ENCODE results near the gene GPS2. TPM values are rescaled to one million over a fixed set of nuclear protein-coding genes. Genes with fewer than 3 reads are reported as not detected.

The GPS2 gene
- total RNA-seq, 4 donors from 2014 or later = 96.5 to 578 (median 150) TPM

DNA sequence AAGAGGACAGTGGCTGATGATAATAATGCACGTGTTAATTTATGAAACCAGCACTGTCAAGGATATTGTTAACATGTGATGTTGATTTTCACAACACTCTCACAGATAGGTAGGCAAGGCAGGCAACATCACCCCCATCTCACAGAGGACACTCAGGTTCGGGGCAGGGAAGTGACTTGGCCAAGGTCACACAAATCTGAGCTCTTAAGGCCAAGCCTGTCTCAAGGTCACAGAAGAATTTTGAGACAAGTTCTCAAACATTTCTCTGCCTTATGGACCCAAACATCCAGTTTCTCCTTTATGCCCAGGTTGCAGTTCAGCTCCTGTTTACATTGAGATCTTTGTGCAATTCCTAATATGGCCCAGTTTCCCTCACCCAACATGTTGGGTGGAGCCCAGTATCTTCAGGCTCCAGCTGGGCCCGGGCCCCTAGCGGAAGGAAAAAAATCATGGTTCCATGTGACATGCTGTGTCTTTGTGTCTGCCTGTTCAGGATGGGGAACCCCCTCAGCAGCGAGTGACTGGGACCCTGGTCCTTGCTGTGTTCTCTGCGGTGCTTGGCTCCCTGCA, 32.3 kb downstream of the GPS2 start:
- TF ChIP-seq, protein P1, sequence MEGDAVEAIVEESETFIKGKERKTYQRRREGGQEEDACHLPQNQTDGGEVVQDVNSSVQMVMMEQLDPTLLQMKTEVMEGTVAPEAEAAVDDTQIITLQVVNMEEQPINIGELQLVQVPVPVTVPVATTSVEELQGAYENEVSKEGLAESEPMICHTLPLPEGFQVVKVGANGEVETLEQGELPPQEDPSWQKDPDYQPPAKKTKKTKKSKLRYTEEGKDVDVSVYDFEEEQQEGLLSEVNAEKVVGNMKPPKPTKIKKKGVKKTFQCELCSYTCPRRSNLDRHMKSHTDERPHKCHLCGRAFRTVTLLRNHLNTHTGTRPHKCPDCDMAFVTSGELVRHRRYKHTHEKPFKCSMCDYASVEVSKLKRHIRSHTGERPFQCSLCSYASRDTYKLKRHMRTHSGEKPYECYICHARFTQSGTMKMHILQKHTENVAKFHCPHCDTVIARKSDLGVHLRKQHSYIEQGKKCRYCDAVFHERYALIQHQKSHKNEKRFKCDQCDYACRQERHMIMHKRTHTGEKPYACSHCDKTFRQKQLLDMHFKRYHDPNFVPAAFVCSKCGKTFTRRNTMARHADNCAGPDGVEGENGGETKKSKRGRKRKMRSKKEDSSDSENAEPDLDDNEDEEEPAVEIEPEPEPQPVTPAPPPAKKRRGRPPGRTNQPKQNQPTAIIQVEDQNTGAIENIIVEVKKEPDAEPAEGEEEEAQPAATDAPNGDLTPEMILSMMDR (IDR thresholded peaks at IDR 0.05) = peak in 3 of 5 experiments; percentile 7 to 48 (median 33)
- TF ChIP-seq POLR2AphosphoS5 (IDR thresholded peaks at IDR 0.05) (no peak), EP300 (IDR thresholded peaks at IDR 0.05; ENCODE audit: low read depth) (no peak)
- WGBS, 2 donors (ENCODE audit: low coverage in 1 of 2) = 20 to 52% methylated on average over 1 to 6 of the region's 6 CpGs
- Histone ChIP-seq H3K4me1 (peaks cover 12 to 42% (median 33%) of the 10 kb centered on the region in 4 donors), H3K4me3 (peak overlapping the region in 3 of 4 donors; percentile 43 to 71 (median 54)), H3K27ac (peak overlapping the region; percentile 84 to 89 (median 86)), H3K9me3 (no peaks in the 10 kb centered on the region), H3K36me3 (no peaks in the 10 kb centered on the region), H3K27me3 (no peaks in the 10 kb centered on the region)
- intact Hi-C loops (cut with DNase I; ENCODE audit: low total_unique reads) (no loop called here), in situ Hi-C loops (cut with MboI; ENCODE audit: low pct_ligation_motif_present in 1 of 4, low pct_unique_long_range_greater_than_20kb in 1 of 4, low sequenced_read_pairs in 3 of 4) (loop anchor here in 2 of 4 donors (25.0 kb wide), 1 partner anchor 246 kb away; the partner anchor contains the start of genes SLC16A11 (in 2 of the 2) and SLC16A13 (in 2 of the 2))
- no peak for DNase-seq

DNA sequence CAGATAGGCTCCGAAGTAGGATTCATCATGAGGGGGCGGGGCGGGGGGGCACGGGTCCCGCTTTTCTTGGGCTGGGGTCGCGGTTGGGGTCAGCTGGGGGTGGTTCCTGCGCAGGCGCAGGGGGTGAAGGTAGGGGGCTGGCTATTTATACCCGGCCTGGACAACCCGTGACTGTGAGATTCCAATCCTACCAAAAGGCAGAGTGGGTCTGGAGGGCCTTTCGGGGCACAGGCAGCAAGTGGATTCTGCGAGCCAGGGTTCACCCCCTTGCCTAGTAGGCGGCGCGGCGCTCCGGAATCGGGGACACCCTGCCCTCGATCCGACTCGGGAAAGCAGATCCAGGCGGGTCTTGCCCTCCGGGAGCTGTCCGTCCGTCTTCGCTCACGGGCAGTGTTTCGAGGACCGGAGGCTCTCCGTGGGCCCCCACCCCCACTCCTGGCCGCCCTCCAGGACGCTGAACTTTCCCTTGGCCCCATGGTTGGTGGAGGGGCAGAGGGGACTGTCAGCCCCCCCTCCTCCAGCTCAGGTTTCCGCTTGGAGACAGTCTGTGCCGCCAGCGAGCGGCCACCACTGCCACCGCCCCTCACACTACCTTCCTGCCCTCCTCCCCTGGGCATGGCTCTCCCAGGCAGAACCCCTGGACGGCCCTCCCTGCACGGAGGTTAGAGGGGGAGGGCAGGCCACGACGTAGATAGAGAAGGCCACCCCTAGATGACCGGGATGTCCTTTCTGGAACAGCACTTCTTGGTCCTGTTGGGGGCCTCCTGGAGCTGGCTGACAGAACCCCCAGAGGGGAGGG, 33.0 kb downstream of the GPS2 start:
- Histone ChIP-seq H3K27ac (peak overlapping the region; percentile 84 to 89 (median 86)), H3K4me1 (peaks cover 12 to 42% (median 33%) of the 10 kb centered on the region in 4 donors), H3K36me3 (no peaks in the 10 kb centered on the region), H3K4me3 (peak overlapping the region; percentile 41 to 71 (median 48)), H3K27me3 (no peaks in the 10 kb centered on the region), H3K9me3 (no peaks in the 10 kb centered on the region)
- in situ Hi-C loops (cut with MboI; ENCODE audit: low pct_ligation_motif_present in 1 of 4, low pct_unique_long_range_greater_than_20kb in 1 of 4, low sequenced_read_pairs in 3 of 4) (loop anchor here in 2 of 4 donors (25.0 kb wide), 1 partner anchor 245 kb away; the partner anchor contains the start of genes SLC16A11 (in 2 of the 2) and SLC16A13 (in 2 of the 2)), intact Hi-C loops (cut with DNase I; ENCODE audit: low total_unique reads) (loop anchor here (2.0 kb wide), 1 partner anchor 15 kb away; no protein-coding TSS in a partner anchor)
- WGBS, 2 donors (ENCODE audit: low coverage in 1 of 2) = 9% methylated on average over 43 of the region's 43 CpGs; no CpG with 5 or more reads in 1 of the 2 donors
- no peak for DNase-seq
- peak in 2 of 3 donors; percentile 9 to 21 for TF ChIP-seq POLR2AphosphoS5 (IDR thresholded peaks at IDR 0.05)
- TF ChIP-seq, protein P1 (IDR thresholded peaks at IDR 0.05) = no peak
- TF ChIP-seq EP300 (IDR thresholded peaks at IDR 0.05; ENCODE audit: low read depth) = no peak
- TF ChIP-seq POLR2A (IDR thresholded peaks at IDR 0.05) = no peak

DNA sequence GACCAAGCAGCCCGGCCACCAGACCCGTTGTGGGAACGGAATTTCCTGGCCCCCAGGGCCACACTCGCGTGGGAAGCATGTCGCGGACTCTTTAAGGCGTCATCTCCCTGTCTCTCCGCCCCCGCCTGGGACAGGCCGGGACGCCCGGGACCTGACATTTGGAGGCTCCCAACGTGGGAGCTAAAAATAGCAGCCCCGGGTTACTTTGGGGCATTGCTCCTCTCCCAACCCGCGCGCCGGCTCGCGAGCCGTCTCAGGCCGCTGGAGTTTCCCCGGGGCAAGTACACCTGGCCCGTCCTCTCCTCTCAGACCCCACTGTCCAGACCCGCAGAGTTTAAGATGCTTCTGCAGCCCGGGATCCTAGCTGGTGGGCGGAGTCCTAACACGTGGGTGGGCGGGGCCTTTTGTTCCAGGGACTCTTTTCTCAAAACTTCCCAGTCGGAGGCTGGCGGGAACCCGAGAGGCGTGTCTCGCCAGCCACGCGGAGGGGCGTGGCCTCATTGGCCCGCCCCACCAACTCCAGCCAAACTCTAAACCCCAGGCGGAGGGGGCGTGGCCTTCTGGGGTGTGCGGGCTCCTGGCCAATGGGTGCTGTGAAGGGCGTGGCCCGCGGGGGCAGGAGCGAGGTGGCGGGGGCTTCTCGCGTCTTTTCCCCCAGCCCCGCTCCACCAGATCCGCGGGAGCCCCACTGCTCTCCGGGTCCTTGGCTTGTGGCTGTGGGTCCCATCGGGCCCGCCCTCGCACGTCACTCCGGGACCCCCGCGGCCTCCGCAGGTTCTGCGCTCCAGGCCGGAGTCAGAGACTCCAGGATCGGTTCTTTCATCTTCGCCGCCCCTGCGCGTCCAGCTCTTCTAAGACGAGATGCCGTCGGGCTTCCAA, 33.8 kb downstream of the GPS2 start, which contains the start of gene SLC2A4:
SLC2A4 (plus strand) TSS at position 645 of the 879 bp plus-strand sequence; CDS start at position 862, 217 bp downstream.
- Histone ChIP-seq H3K4me1 (peaks cover 12 to 42% (median 33%) of the 10 kb centered on the region in 4 donors), H3K27ac (peak within 1 kb of the TSS; percentile 84 to 89 (median 86)), H3K9me3 (no peaks in the 10 kb centered on the region), H3K36me3 (no peaks in the 10 kb centered on the region), H3K4me3 (peak within 1 kb of the TSS; percentile 41 to 71 (median 48)), H3K27me3 (no peaks in the 10 kb centered on the region)
- DNase-seq = peak; percentile 97
- 0 to 10% methylated on average over 2 to 61 of the region's 71 CpGs for WGBS, 2 donors (ENCODE audit: low coverage in 1 of 2)
- TF ChIP-seq EP300 (IDR thresholded peaks at IDR 0.05; ENCODE audit: low read depth) = no peak
- peak; percentile 54 for TF ChIP-seq POLR2A (IDR thresholded peaks at IDR 0.05)
- peak; percentile 57 to 73 (median 59) for TF ChIP-seq POLR2AphosphoS5 (IDR thresholded peaks at IDR 0.05)
- TF ChIP-seq, protein P1 (IDR thresholded peaks at IDR 0.05) = no peak
- intact Hi-C loops (cut with DNase I; ENCODE audit: low total_unique reads) (loop anchor here (2.0 kb wide), 1 partner anchor 15 kb away; no protein-coding TSS in a partner anchor), in situ Hi-C loops (cut with MboI; ENCODE audit: low pct_ligation_motif_present in 1 of 4, low pct_unique_long_range_greater_than_20kb in 1 of 4, low sequenced_read_pairs in 3 of 4) (loop anchor here in 2 of 4 donors (25.0 kb wide), 1 partner anchor 244 kb away; the partner anchor contains the start of genes SLC16A11 (in 2 of the 2) and SLC16A13 (in 2 of the 2))
